C1 segment of cervical spinal cord (tissue), 14 donors: ENCODE measurements around the gene PRMT7.

Source experiments
- DNase-seq, 14 donors: peaks; one replicate each; lab custom pipeline; 2025; lab: John Stamatoyannopoulos, UW

Gene PRMT7

GRCh38 chr16:68347605-68348004 is 36.8 kb downstream of the PRMT7 start:
- no peak for DNase-seq

- no peak for DNase-seq
Observed at GRCh38 chr16:68348639-68349445, 38.0 kb downstream of the PRMT7 start.

- no peak for DNase-seq
Observed at GRCh38 chr16:68349838-68350410, 39.1 kb downstream of the PRMT7 start.

GRCh38 chr16:68350813-68351350 is 40.1 kb downstream of the PRMT7 start:
- no peak for DNase-seq

GRCh38 chr16:68351463-68351862 is 40.6 kb downstream of the PRMT7 start:
- DNase-seq, result no peak

GRCh38 chr16:68351991-68352431 is 41.2 kb downstream of the PRMT7 start:
- DNase-seq, result no peak

GRCh38 chr16:68353366-68353765 is 42.5 kb downstream of the PRMT7 start:
- DNase-seq, result no peak

- DNase-seq, result no peak
Observed at GRCh38 chr16:68354816-68355215, 44.0 kb downstream of the PRMT7 start.

- DNase-seq, result no peak
Observed at GRCh38 chr16:68355447-68356248, 44.8 kb downstream of the PRMT7 start.

- peak in 1 of 14 donors; percentile 13 for DNase-seq
Observed at GRCh38 chr16:68356249-68356918, 45.6 kb downstream of the PRMT7 start.

GRCh38 chr16:68356919-68357286 is 46.1 kb downstream of the PRMT7 start:
- no peak for DNase-seq

- no peak for DNase-seq
Observed at GRCh38 chr16:68357521-68357922, 46.7 kb downstream of the PRMT7 start.

- DNase-seq, result no peak
Observed at GRCh38 chr16:68357923-68358322, 47.1 kb downstream of the PRMT7 start.

- no peak for DNase-seq
Observed at GRCh38 chr16:68358951-68359350, 48.1 kb downstream of the PRMT7 start.

GRCh38 chr16:68359398-68360191 is 48.8 kb downstream of the PRMT7 start:
- DNase-seq, result no peak

GRCh38 chr16:68360547-68360946 is 49.7 kb downstream of the PRMT7 start:
- DNase-seq, result no peak

GRCh38 chr16:68360956-68361355 is 50.1 kb downstream of the PRMT7 start:
- no peak for DNase-seq

- DNase-seq, result no peak
Observed at GRCh38 chr16:68361485-68361884, 50.7 kb downstream of the PRMT7 start.

GRCh38 chr16:68362262-68362913 is 51.6 kb downstream of the PRMT7 start:
- no peak for DNase-seq

- no peak for DNase-seq
Observed at GRCh38 chr16:68362947-68363657, 52.3 kb downstream of the PRMT7 start.
